Stimulated activated CD4-positive, alpha-beta T cell treated with anti-CD3 and anti-CD28 coated beads, TNF-alpha, amount 100 ng/mL, for 24 hours (primary cell): Measurements from ENCODE around the gene VPS33B.
"Not testable (repeated sequence)": the region's sequence is repeated elsewhere in the genome, so short reads cannot be mapped to it uniquely, and the experiment has no call there.

Experiments used
- DNase-seq, 3 experiments: peaks; one replicate each; pipeline ENCODE4 v3.0.0-alpha.2; 2020; ENCODE audit warnings: low read depth in 3 of 3

The VPS33B gene

GRCh38 chr15:91031796-91032195 lies 9.4 kb upstream of the VPS33B start:
- no peak for DNase-seq

DNA sequence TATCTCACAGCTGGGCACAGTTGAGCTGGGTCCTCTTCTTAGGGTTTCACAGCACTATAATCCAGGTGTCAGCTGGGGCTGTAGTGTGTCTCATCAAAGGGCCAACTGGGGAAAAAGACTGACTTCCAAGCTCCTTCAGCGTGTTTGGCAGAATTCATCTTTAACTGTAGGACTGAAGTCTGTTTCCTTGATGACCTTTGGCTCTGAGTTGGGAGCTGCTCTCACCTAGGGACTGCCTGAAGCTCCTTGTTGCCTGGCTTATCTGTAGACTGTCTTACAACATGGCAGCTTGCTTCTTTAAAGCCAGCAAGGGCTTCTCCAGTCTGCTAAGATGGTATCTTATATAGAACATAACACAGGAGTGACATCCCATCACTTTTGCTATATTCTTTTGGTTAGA lies 5.3 kb upstream of the VPS33B start:
- DNase-seq, result no peak

DNA sequence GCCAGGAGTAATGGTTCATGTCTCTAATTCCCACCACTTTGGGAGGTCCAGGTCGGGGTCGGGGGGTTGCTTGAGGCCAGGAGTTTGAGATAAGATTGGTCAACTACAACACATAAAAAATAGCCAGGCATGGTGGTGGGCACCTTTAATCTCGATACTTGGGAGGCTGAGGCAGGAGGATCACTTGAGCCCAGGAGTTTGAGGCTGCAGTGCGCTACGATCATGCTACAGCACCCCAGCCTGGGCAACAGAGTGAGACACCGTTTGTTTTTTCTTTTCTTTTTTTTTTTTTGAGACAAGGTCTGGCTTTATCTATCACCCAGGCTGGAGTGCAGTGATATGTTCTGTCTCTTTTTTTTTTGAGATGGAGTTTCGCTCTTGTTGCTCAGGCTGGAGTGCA lies 1.3 kb upstream of the VPS33B start:
- no peak for DNase-seq

- no peak for DNase-seq
Observed at GRCh38 chr15:91022832-91023129, 387 bp upstream of the VPS33B start.

GRCh38 chr15:91021516-91022074 lies 799 bp downstream of the VPS33B start:
- no peak for DNase-seq

DNA sequence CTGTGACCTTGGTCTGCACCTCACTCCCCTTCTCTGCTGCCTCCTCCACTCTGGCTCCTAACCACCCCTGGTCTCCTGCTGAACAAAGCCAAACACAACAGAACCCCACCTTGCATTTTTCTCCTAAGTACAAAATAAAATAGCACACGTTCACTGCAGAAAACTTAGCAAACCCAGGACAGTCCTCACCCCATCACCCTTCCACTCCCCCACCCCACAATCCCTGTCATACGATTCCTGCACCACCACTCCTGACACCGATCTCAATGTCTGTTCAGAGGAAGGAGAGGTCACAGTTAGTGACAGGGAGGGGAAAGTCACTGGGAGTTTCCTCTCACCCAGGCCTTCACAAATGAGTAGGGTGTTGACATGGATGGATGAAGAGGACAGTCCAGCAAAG lies 4.2 kb downstream of the VPS33B start:
- DNase-seq, result no peak

GRCh38 chr15:91017716-91018115 lies 4.7 kb downstream of the VPS33B start:
- DNase-seq, result no peak

DNA sequence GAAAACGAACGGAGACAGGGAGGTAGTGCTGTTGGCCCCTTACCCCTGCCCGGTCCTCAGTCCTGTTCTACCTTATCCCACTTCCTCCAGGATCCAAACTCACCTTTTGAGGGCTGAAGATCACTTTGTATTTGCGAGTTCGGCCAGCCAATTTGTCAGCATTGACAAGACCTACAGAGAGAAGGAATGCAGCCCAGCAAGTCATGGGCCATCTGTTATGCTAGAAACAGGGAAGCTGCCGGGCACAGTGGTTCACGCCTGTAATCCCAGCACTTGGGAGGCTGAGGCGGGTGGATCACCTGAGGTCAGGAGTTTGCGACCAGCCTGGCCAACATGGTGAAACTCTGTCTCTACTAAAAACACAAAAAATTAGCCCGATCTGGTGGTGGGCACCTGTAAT lies 8.7 kb downstream of the VPS33B start:
- DNase-seq, result not testable (repeated sequence)

- no peak for DNase-seq
Observed at GRCh38 chr15:91007266-91007665, 15.1 kb downstream of the VPS33B start.

DNA sequence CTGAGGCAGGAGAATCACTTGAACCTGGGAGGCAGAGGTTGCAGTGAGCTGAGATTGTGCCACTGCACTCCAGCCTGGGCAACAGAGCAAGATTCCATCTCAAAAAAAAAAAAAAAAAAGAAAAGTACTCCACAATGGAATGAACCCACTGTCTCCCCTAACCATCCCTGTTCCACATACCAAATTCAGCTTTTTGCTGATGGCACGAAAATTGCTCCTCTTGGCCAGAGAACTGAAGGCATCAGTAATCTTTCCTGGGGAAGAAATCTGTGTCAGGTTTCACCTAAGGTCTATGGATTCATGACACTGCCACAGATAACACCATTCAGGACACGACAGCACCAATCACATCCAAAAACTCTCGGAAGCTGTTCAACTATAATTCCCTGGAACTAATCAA lies 21.2 kb downstream of the VPS33B start:
- DNase-seq, result no peak

DNA sequence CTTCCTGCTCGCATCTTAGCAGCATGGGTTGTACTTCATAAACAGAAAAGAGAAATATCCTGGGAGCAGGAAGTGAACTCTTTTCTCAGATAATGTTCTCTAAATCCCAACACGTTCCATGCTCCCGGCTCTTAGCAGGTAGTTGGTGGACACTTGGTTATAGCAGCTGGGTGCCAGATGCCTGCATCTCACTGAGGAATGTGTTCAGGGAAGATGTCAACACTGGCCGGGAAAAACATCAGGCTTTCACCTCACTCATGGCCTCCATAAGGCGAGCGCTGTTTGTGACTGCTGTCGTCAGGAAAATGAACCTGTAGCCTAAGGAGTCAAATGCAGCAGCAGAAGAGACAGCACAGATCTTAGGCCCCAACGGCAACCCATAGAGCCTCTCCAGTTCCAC lies 23.7 kb downstream of the VPS33B start:
- DNase-seq, result no peak

DNA sequence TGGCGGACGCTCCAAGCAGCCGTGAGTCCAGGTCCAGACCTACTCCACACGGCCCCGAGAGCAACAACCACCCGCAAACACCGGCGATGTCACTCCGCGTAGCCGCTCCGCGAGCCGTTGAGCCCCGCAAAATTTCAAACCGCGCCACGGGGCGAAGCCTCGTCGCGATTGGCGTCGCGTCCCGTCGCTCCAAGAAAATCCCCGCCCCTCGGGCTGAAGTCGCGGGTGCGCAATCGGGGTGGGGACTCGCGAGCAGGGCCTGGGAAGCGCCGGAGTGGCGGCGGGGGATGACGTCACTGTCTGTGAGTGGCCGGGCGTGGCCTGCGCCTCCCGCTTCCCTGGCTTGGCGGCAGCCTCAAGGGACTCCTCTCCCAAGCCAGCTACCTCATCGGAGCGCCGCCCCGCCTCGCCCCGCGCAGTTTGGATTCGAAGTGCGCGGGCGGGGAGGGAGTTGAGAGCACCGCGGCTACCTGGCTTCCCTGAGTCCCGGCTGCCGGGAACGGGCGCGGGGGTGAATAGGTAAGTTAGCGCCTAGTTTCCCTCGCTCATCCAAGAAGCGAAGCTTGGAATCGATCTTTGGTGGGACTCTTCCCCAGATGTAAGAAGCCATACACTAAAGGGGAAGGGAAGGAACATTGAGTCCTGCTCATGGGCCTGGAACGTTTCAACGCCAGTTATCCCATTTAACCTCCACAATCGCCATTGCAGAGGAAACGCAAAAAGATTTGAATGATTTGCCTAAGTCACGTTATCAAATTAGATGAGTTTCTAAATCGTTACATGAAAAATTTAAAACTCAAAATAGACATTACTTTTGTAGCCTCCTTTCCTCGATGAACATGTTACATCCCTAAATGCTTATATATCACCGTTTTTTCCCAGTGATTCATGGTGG lies 27.7 kb downstream of the VPS33B start, which contains the start of gene PRC1:
Gene PRC1, minus strand, starts transcription at position 119 of the 895 bp plus-strand sequence. Its CDS starts 118 bp downstream, at position 1.
- peak; percentile 95 to 98 (median 97) for DNase-seq

DNA sequence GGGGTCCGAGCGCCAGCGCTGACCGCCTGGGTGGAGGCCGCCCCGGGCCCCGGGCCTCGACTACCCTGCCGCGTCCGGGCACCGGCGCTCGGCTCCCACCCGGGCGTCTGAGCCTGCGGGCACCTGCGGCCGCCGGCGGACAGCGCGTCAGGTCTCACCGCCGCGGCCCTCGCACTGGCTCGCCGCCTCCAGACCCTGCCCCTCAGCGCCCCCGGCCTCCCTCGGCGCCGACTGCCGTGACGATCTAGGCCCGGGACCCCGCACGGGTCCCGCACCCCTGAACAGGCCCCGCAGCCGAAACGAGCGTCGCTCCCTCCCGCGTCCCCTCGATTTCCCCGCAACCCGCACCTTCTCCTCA lies 28.4 kb downstream of the VPS33B start:
- DNase-seq, result peak in 1 of 3 experiments; percentile 12

GRCh38 chr15:90991587-90992285 lies 30.7 kb downstream of the VPS33B start:
- DNase-seq, result no peak

DNA sequence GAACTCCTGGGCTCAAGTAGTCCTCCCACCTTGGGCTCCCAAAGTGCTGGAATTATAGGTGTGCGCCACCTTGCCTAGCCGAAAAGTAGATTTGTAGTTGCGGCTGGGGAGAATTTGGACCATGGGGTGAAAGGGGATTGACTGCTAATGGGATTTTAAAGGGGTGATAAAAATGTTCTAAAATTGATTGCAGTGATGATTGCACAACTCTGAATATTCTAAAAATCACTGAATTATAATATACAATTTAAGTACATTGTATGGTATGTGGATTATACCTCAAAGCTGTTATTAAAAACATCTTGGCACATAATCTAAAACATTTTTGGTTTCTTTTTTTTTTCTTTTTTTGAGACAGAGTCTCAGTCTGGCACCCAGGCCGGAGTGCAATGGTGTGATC lies 31.9 kb downstream of the VPS33B start:
- no peak for DNase-seq

DNA sequence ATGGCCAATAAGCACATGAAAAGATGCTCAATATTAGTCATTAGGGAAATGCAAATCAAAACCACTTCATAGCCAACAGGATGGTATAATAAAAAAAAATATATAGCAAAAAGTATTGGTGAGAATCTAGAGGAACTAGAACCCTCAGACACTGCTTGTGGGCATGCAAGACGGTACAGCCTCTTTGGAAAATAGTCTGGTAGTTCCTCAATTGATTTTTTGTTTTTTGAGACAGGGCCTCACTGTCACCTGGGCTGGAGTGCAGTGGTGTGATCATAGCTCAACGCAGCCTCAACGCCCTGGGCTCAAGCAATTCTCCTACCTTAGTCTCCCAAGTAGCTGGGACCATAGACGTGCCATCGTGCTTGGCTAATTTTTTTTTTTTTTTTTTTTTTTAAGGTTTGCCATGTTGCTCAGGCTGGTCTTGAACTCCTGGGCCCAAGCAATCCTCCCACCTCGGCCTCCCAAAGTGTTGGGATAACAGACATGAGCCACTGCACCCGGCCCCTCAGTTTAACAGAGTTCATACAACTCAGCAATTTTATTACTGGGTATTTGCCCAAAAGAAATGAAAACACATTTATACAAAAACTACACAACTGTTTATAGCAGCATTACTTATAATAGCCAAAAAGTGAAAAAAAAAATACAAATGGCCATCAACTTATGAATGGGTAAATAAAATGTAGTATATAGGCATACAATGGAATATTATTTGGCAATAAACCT lies 33.2 kb downstream of the VPS33B start:
- DNase-seq, result no peak

GRCh38 chr15:90988296-90988695 lies 34.1 kb downstream of the VPS33B start:
- no peak for DNase-seq

DNA sequence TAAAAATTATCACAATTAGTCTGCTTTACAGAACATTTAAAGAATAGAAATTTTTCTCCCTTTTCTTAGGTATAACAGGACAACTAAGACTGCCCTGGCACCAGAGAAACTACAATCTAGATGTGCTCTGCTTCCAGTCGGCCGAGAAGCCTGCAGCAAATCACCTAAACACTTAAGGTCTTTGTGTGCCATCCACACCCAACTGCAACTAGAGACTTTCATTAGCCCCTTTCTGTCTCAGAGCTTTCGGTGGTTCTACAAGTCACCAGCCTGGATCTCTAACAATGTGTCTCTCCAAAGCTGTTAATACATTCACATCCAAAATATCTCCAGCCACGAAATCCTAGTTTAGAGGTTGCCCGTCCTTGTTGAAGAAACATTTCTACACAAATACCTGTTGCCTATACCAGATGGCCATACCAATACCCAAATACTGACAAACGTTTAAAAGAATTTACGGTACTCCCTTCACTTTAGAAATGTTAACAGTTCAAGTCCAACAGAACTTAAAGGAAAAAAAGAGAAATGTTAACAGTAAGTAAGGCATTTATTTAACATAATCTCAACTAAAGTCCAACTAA lies 34.7 kb downstream of the VPS33B start:
- DNase-seq, result no peak

DNA sequence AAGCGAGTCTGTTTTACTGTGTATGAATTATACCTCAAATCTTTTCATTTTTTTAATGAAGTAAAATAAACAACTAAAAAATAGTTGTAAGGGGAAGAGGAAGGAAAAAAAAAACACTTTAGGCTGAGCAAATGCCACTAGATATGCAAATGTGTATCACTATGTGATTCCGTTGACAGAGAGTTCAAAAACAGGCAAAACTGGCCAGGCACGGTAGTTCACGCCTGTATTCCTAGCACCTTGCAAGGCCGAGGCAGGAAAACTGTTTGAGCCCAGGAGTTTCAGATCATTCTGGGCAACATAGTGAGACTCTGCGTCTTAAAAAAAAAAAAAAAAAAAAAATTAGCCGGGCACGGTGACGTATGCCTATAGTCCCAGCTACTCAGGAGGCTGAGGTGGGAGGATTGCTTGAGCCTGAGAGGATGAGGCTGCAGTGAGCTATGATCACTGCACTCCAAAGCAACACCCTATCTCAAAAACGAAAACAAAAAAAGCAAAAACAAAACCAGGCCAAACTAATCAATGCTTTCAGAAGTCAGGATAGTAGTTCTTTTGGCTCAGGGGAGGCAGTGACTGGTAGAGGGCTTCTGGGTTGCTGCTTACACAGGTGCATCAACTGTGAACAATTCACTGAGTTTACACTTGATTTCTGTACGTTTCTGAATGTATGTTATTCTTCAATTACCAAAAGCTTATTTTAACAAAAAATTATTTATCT lies 35.4 kb downstream of the VPS33B start:
- DNase-seq, result no peak

GRCh38 chr15:90982135-90982534 lies 40.3 kb downstream of the VPS33B start:
- no peak for DNase-seq

DNA sequence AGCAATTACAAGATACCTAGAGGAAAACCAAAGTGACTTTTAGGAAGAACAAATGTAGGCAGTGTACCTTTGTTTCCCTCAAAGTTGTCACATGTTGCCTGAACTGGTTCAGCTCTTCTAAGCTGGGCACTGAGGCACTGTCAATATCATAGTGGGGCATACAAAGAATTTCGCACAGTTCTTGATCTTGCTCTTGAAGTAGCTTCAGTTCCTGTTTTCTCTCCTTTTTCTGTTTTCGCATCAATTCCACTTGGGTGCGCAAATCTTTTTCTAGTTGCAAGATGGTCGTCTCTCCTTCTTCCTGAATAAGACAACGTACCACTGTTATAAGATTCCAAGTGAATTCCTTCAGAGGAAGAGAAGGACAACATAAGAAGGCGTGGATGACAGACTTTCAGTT lies 40.7 kb downstream of the VPS33B start:
- DNase-seq, result no peak
